Measurements from ENCODE around the gene MALT1.

The MALT1 gene

GRCh38 chr18:58780045-58780444 is 108.8 kb downstream of the MALT1 start:
- DNase-seq, result no peak

- DNase-seq, result peak; percentile 59 to 63
Measured at GRCh38 chr18:58781627-58782194, 110.4 kb downstream of the MALT1 start.

GRCh38 chr18:58784601-58785137 is 113.4 kb downstream of the MALT1 start:
- no peak for DNase-seq

- DNase-seq, result no peak
Measured at GRCh38 chr18:58785171-58785805, 114.0 kb downstream of the MALT1 start.

- no peak for DNase-seq
Measured at GRCh38 chr18:58785870-58786269, 114.6 kb downstream of the MALT1 start.

- DNase-seq, result no peak
Measured at GRCh38 chr18:58787536-58788149, 116.4 kb downstream of the MALT1 start.

GRCh38 chr18:58788470-58788869 is 117.2 kb downstream of the MALT1 start:
- no peak for DNase-seq

- DNase-seq, result no peak
Measured at GRCh38 chr18:58788971-58789875, 118.0 kb downstream of the MALT1 start.

- no peak for DNase-seq
Measured at GRCh38 chr18:58789876-58790240, 118.6 kb downstream of the MALT1 start.

GRCh38 chr18:58792086-58792485 is 120.8 kb downstream of the MALT1 start:
- DNase-seq, result no peak

- DNase-seq, result no peak
Measured at GRCh38 chr18:58793361-58793760, 122.1 kb downstream of the MALT1 start.

- no peak for DNase-seq
Measured at GRCh38 chr18:58796220-58796619, 125.0 kb downstream of the MALT1 start.

- DNase-seq, result no peak
Measured at GRCh38 chr18:58800582-58800981, 129.3 kb downstream of the MALT1 start.

GRCh38 chr18:58802959-58803358 is 131.7 kb downstream of the MALT1 start:
- DNase-seq, result no peak

GRCh38 chr18:58803978-58804377 is 132.7 kb downstream of the MALT1 start:
- no peak for DNase-seq
